ENCODE measurements around the gene GTF2A2.
"Not testable (repeated sequence)": the region's sequence is repeated elsewhere in the genome, so short reads cannot be mapped to it uniquely, and the experiment has no call there.

Gene GTF2A2

GRCh38 chr15:59668556-59668955 lies 11.2 kb upstream of the GTF2A2 start:
- DNase-seq: no peak

DNA sequence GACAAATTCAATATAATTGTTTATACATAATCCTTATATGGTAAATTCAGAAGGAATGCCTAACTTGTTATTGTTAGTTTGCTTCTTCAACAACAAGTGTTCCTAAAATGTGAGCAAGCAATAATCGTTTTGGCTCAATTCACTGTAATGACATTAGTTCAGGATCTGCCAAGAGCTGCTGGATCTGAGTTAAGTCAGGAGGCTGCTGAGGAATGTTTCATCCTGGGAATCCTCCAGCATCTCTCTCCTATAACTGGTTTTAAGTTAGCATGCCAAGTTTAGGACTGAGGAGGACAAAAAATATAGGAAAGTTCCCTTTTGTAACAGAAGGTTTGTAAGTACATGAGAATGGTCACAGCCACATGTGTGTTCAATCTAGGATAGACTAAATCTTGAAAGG lies 4.9 kb upstream of the GTF2A2 start:
- DNase-seq: no peak

GRCh38 chr15:59659366-59659765 lies 2.1 kb upstream of the GTF2A2 start:
- no peak for DNase-seq

GRCh38 chr15:59657635-59658125 lies 365 bp upstream of the GTF2A2 start:
- DNase-seq: no peak

DNA sequence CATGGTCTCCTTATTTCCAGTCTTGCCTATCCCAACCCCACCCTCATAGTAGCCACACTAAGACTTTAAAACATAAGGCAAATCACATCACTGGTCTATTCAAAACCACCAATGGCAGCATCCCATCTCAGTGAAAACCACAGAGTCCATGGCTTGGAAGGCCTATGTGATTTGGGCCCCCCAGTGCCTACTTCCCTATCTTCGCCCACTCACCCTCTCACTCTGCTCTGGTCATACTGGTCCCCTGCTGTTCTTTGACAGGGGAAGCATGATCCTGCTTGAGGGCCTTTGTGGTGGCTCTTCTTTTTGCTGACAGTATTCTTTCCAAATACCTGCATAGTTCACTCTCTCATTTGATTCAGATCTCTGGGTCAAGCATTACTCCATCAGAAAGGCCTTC lies 3.3 kb downstream of the GTF2A2 start:
- DNase-seq: peak; percentile 64

GRCh38 chr15:59649603-59650002 lies 7.7 kb downstream of the GTF2A2 start:
- DNase-seq: no peak

GRCh38 chr15:59647085-59647484 lies 10.2 kb downstream of the GTF2A2 start:
- no peak for DNase-seq

- DNase-seq: no peak
These were observed 11.0 kb downstream of the GTF2A2 start for GRCh38 chr15:59646277-59646676.

DNA sequence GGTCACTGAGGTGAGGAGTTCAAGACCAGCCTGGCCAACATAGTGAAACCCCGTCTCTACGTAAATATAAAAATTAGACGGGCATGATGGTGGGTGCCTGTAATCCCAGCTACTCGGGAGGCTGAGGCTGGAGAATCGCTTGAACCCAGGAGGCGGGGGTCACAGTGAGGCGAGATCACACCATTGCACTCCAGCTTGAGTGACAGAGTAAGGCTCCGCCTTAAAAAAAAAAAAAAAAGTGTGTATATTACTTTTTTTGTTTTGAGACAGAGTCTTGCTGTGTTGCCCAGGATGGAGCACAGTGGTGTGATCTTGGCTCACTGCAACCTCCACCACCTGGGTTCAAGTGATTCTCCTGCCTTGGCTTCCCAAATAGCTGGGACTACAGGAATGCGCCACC lies 11.5 kb downstream of the GTF2A2 start:
- DNase-seq: not testable (repeated sequence)

DNA sequence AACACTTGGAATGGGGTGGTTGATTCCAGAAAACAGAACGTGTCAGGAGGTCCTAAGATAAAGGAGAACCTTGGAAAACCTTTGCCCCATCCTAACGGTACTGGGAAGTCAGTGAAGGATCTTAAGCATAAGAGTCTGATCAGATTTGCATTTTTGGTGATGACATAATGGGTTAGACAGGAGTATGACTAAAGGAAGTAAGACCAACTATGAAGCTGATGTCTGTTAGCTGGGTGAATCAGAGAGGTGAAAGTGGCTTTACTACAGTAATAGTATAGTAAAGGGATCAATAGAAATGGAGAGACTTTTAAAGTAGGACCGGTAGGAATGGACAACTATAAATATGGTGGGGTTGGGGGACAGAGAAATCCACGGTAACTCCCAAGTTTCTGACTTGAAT lies 12.6 kb downstream of the GTF2A2 start:
- DNase-seq: peak; percentile 15

- DNase-seq: no peak
These were observed 15.0 kb downstream of the GTF2A2 start for GRCh38 chr15:59642351-59642750.

DNA sequence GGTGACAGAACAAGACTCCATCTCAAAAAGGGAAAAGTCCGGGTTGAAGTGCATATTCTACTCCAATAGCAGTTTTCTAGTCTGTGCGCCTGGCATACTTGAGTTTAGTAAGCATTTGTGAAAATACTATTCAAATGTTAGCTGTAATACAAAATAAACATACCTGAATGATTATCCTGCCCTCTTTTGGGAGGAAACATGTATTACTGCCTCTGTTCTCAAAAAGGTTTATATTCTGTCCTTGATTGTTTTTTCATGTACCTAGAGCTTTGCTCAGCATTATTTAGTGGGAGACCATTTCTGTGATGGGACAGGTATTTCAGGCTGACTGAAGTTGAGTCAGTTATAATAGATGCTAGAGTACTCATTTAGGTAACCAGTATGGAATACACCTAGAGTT lies 19.8 kb downstream of the GTF2A2 start:
- not testable (repeated sequence) for DNase-seq

DNA sequence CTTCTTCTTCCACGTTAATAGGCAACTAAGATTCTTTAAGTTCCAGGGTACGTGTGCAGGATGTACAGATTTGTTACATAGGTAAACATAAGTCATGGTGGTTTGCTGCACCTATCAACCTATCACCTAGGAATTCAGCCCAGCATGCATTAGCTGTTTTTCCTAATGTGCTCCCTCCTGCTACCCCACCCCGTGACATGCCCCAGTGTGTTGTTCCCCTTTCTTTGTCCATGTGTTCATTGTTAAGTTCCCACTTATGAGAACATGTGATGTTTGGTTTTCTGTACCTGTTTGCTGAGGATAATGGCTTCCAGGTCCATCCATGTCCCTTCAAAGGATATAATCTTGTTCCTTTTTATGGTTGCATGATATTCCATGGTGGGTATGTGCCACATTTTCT lies 21.1 kb downstream of the GTF2A2 start:
- no peak for DNase-seq

- no peak for DNase-seq
These were observed 24.6 kb downstream of the GTF2A2 start for GRCh38 chr15:59632714-59633113.

GRCh38 chr15:59622289-59622688 lies 35.0 kb downstream of the GTF2A2 start:
- peak; percentile 59 for DNase-seq

DNA sequence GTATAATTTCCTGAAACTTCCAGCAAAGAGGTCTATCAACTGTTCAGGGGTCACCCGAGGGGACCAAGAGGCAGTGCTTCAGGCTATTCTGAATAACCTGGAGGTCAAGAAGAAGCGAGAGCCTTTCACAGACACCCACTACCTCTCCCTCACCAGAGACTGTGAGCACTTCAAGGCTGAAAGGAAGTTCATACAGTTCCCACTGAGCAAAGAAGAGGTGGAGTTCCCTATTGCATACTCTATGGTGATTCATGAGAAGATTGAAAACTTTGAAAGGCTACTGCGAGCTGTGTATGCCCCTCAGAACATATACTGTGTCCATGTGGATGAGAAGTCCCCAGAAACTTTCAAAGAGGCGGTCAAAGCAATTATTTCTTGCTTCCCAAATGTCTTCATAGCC lies 38.9 kb downstream of the GTF2A2 start:
- DNase-seq: peak; percentile 51

GRCh38 chr15:59616379-59616778 lies 40.9 kb downstream of the GTF2A2 start:
- no peak for DNase-seq

DNA sequence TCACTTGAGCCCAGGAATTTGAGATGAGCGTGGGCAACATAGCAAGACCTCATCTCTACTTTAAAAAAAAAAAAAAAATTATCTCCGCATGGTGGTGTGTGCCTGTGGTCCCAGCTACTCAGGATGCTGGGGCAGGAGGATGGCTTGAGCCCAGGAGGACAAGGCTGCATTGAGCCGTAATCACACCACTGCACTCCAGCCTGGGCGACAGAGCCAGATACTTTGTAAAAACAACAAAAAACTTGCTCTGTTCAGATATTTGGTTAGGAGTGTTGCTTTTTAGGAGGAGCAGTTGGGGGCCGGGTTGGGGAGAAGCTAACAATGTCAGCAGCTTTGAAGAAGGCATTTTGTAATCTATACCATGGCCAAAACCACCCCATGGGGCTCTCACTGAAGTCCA lies 41.7 kb downstream of the GTF2A2 start:
- DNase-seq: no peak

- DNase-seq: no peak
These were observed 43.2 kb downstream of the GTF2A2 start for GRCh38 chr15:59614153-59614552.

- DNase-seq: peak; percentile 32
These were observed 45.7 kb downstream of the GTF2A2 start, which contains the start of gene GCNT3 for GRCh38 chr15:59611276-59612260. Gene GCNT3, plus strand, starts transcription at chr15:59611783. Its CDS starts 6,456 bp downstream, at chr15:59618239.

- no peak for DNase-seq
These were observed 47.3 kb downstream of the GTF2A2 start for GRCh38 chr15:59609730-59610712.

DNA sequence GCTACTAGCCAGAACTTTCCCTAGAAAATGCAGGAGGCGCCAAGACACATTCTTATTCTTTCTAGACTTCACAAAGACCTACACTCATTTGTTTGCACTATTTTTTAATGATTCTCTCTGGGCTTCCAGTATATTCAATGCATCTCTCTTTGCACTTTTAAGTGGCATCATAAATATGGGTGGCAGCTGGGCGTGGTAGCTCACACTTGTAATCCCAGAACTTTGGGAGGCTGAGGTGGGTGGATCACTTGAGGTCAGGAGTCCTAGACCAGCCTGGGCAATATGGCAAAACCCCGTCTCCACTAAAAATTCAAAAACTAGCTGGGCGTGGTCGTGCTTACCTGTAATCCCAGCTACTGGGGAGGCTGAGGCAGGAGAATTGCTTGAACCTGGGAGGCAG lies 51.3 kb downstream of the GTF2A2 start:
- no peak for DNase-seq

DNA sequence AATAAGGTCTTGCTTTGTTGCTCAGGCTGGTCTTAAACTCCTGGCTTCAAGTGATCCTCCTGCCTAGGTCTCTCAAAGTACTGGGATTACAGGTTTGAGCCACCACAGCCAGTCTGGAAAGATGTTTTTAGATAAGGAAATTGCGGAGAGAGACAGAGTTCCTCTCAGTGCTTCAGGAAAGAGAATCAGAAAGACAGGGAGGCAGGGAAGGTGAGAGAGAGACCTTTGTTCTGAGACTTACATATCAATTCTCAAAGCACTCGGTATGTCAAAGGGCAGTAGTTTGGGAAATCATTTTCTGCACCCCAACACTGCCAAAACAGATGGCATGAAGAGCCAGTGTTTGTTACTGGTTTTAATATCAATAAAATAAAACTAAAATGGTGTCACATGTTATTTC lies 58.9 kb downstream of the GTF2A2 start:
- DNase-seq: no peak
